ENCODE results near the gene PWP2. TPM values are rescaled to one million over a fixed set of nuclear protein-coding genes. Genes with fewer than 3 reads are reported as not detected.
"Not testable (repeated sequence)": the region's sequence is repeated elsewhere in the genome, so short reads cannot be mapped to it uniquely, and the experiment has no call there.

The PWP2 gene
- 11.4 TPM for polyA plus RNA-seq (2013, experiment 1 of 2; ENCODE audit: insufficient read length)
- 12.3 TPM for polyA plus RNA-seq (2013, experiment 2 of 2; ENCODE audit: insufficient read length)

DNA sequence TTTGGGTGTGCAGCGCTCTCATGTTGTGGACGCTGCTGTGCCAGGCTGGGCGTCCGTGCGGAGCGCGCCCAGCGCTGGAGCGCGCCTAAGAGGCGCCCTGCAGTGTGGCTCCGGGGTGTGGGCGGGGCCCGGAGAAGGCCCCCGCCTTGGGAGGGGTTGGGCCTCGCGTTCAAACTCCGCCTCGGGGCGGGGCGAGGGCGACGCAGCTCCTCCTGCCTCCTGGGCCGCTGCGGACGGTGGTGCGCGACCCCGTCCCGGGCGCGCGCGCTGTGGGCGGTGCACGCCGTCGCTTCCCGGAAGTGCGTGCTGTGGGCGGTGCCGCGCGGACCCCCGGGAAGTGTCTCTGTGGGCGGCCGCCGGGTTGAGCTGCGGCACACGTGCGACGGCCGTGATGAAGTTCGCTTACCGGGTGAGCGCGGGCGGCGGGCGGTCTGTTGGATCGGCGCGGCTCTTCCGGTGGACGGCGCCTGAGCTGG is at the start of gene PWP2:
Gene PWP2 (plus strand): TSS at position 374 of the 476 bp plus-strand sequence. CDS start 18 bp downstream, at position 392.
- not testable (repeated sequence) for DNase-seq

DNA sequence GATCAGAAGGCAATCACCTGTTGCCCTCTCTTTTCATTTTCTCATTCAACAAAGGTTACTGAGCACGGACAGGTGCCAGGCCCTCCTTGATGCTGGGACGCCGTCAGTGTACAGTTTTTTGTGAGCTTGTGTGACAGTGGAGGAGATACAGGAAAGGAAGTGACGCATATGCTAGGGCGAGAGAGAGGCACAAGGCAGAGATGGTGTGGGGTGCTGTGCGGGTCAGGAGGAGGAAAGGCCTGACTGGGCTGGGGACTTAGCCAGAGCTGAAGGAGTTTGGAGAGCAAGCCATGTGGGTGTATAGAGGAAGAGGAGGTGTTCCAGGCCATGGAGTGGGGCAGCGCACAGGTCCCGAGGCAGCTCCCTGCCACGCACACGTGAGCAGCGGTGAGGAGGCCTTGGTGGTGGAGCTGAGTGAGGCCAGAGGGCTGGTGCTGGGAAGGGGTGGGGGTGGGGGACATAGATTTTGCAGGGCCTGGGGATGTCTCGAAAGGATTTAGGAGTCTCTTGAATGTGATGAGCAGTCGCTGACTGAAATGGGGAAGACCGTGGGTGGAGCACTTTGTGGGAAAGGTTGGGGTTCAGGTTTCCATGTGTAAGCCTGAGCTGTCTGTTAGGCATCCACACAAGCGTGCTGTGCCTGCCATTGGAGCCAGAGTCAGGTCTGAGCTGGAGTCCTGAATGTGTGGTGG is 49.1 kb upstream of the PWP2 start:
- no peak for DNase-seq

DNA sequence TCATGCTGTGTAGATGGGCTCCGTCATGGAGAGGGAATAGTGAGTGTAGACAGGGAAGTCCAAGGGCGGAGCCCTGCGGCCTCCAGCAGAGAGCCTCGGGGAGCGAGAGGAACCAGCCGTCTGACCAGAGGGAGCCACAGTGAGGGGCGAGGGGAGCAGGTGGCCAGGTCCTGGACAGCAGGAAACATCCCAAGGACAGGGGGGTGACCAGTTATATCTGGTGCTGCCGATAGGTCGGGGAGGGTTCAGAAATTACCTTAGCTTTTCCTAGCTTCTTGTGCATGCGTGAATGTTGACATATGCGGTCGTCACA is 48.6 kb upstream of the PWP2 start:
- no peak for DNase-seq

DNA sequence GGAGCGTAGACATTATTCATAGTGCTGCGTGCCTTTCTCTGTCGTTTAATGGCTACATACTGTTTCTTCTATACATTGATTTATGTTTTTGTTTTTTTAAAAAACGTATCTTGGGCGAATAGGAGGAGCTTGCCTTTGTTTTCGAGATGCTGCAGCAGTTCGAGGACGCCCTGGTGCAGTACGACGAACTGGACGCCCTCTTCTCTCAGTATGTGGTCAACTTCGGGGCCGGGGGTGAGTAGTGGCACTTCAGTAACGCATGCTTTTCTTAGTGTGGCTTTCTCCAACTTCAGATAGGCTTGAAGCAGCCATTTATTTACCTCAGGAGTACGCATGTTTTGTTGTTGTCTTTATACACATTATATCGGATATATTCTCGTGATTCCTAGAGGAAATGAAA is 48.2 kb upstream of the PWP2 start:
- DNase-seq, result no peak

DNA sequence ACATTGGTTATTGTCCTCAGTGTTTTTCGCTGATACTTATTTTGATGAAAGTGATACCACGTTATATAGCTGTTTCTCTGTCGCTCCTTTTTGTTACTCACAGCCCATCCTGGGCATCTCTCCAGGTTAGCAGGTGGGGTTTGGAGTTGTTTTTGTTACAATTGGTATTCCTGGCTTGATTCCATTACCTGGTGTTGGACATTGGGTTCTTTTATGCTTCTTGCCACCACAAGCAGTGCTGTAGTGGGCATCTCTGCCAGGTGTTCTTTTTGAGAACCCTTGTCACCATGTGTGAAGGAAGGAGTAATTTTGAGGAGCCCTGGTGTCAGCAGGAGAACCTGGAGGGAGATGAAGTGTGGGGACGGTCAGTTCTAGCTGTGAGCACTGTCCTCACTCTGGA is 47.5 kb upstream of the PWP2 start:
- no peak for DNase-seq

DNA sequence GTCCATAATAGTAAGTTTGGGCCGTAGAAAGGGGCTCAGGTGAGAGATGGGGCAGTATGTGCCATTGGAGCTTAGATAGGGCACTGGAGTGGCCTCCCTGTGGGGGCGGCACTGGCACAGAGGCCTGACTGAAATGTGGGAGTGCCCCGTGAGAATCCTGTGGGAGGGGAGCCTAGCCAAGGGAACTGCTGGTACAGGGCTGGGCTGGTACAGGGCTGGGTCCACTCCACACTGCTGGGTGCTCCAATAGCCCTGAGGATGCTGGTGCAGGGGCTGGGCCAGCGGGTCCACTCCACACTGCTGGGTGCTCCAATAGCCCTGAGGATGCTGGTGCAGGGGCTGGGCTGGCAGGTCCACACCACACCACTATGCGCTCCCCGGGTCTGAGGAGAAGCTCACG is 44.8 kb upstream of the PWP2 start:
- DNase-seq, result no peak

DNA sequence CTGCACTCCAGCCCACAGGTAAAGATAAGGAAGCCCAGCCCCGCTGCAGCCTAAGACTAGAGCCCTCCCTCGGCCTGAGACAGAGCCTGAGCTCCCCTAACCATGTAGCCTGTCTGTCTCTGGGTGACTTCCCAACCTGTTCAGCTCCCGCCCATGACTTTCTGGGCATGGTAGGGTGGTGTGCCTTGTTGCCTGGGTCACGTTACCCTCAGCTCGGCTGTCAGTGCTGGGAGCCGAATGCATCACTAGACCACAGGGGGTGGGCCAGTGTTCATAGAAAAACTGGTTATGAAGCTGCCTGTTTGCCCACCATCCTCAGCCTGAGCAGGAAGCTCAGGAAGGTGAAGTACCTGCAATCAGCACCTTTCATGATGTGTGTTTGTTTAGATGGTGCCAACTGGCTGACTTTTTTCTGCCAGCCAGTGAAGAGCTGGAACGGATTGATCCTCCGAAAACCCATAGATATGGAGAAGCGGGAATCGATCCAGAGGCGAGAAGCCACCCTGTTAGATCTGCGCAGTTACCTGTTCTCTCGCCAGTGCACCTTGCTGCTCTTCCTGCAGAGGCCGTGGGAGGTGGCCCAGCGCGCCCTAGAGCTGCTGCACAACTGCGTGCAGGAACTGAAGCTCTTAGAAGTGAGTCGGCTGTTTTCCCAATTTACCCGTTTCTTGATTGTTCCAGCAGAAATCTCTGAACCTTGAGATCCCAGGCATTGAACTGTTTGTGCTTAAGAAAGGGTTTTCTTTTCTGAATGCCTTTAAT is 43.9 kb upstream of the PWP2 start:
- no peak for DNase-seq

DNA sequence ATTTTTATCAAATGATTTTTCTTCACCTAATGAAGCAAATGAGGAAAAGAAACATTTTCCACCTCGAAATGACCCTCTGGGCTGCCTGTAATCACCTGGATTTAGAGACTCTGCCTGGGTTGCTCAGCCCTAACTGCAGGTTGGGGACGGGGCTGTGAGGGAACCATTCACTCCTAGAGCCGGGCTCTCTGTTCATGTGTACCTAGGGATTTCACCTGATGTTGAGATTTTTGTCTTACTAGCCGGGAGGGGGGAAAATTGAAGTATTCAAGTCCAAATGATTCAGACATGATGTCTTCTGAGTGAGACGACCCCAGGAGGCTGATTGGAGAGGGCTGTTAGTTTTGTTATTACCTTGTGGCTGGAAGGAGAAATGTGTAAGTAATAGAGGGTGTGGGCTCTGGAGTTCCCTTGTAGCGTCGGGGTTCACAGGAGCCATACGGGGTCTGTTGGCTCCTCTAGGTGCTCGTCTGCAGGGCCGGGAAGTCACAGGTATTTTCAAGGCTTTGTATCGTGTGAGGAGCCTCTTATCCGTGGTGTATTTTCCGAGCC is 42.3 kb upstream of the PWP2 start:
- DNase-seq, result no peak

DNA sequence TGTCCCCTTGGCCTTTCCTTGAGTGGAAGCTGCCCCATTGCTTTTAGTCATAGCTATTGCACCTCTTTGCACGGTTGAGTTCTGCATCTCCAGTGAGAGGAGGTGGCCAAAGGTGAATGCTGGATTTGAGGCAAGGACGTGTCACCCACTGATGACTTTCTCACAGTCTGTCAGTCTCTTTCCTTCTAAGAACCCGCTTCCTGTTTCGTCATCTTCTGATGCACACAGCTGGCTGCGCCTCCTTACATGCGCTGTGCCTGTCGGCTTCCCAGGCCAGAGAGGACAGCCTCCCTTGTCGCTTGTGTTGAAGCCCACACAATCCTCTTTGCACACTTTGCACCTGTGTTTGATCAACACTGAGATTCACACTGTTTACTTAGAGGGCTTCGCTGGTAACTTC is 41.8 kb upstream of the PWP2 start:
- no peak for DNase-seq

DNA sequence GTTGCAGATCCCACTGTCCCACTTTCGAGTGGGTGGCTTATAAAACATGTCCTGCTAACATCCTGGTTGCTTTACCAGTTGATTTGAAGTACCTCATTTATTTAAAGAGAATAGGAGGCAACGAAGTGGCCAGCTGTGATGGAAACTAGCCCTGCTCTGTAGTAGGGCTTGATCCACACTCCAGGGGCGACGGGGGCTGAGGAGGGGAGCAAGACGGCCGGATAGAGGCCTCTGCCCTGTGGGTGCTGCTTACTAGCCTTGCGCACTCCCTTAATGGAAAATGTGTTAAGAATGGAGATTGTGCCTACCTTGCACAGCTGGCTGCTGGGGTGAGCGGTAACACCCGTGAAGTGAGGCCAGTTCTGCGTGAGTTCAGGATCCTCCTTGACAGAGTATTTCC is 41.1 kb upstream of the PWP2 start:
- DNase-seq, result no peak

DNA sequence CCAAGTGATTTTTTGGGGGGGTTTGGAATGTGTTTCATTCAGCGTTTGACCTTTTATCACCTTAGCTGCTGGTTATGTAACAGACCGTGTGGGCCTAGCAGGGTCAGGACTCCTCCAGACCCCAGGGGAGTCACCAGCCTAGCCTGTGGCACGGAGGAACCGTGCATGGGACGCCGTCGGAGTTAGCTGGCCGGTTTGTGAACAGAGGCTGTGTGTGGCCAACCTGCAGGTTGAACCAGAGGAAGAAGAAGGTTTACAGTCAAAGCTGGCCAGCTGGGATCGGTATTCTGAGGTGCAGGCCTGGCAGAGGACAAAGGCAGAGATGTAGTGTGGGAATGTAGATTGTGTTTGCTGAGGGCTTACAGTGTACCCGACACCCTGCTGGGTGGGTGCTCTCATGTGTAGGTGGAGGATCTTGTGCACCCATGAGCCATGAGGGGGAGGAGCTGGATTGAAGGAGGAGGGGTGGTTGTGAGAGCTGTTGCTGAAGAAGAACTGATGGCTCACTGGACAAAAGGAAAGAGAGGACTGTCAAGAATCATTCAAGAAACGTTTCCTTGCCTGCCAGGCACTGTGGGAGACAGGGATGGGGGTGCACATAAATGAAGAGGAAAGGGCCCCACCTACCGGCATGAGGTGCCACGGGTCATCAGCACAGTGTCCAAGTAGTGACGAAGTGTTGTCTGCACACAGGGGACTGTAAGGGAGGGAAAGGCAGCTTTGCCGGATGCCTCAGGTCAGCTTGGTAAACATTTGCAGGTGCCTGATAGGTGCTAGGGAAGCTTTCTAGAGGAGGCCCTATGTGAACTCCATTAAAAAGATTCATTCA is 40.0 kb upstream of the PWP2 start:
- DNase-seq, result no peak

DNA sequence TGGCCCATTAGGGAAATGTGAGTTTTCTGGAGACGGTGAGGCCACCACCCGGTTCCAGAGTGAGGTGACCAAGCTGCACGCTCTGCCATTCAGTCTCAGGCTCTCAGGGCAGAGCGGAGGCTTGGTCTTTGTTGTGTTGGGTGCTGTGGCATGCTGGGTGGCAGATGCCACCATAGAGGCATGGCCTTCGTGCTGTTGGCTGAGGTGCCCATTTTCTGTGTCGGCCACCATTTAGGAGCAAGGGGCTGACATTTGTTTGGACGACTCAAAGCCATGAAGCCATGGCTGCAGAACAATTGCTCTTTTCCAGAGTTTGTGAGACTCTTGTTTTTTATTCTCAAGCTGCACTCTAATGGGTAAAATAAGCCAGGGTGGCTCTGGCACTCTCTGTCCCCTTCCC is 36.8 kb upstream of the PWP2 start:
- DNase-seq, result no peak

DNA sequence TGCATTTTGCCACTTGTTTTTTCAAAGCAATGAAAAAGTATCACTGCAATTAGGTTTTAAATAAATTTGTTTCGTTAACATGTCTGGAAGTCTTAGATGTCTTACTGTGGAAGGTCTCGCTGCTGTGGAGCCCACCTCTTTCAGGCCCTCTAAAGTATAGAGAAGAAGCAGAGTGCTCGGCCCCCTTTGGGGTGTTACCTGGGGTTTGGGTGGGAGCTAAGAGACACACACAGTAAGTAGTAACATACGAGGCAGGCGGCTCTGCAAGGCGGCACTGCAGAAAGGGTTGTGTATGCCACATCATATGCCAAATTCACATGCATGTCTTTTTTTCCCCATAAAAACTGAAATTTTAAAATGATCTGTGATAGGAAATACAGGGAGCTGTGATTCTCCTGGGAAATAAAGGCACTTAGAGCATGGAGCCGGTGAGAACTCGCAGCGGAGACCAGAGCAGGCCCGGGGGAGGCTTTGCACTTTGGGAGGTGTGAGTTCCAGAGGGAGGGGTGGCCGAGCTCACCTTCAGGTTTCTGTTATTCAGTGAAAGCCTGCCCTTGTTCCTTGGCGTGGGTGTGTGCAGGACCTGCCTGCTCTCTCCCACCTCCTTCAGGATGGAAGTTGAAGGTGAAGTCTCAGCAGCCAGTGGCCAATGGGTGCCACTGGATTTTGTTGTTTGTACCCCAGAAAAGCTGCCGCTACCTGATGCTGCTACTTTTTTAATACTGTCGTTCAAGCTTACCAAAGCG is 35.7 kb upstream of the PWP2 start:
- DNase-seq, result no peak

DNA sequence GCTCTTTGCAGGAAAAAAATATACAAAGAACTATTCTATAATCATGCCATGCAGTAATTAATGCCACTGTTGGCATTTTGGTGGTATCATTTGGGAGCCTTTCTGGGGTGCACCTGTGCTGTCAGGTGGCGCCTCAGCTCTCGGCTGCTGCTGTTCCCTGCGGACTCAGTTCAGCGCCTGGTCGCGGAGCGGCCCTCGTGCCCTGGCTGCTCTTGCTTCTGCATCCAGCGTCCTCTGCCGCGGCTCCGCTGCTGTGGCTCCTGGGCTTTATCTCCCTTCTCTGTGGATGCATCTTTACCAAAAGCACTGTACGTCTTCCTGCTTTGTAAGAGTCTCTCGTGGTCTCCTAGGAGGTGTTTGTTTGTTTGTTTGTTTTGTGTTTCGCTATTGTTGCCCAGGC is 35.1 kb upstream of the PWP2 start:
- DNase-seq, result no peak

DNA sequence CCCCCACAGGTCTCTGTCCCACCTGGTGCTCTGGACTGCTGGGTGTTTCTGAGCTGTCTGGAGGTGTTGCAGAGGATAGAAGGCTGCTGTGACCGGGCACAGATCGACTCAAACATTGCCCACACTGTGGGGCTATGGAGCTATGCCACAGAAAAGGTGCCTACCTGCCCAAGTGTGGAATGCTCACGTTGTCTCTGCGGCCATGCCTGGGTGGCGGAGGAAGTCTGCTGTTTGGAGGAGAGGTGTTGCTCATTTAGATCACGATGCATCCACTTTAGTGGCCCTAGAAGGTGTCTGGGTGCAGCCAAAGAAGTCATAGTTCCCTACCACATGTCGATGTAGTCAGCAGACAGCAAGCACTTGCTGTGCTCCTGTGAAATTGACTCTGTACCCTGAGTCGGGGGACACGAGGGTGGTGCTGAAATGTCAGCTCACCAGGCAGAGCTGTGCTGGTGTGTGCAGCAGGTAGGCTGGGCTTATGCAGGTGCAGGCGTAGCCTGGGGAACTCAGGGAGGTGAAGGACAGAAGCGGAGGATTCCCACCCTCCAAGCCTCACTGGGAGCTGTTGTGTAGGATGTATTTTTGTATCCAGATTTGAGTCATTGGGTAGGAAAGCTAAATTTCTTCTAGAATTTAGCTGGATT is 32.8 kb upstream of the PWP2 start:
- no peak for DNase-seq

DNA sequence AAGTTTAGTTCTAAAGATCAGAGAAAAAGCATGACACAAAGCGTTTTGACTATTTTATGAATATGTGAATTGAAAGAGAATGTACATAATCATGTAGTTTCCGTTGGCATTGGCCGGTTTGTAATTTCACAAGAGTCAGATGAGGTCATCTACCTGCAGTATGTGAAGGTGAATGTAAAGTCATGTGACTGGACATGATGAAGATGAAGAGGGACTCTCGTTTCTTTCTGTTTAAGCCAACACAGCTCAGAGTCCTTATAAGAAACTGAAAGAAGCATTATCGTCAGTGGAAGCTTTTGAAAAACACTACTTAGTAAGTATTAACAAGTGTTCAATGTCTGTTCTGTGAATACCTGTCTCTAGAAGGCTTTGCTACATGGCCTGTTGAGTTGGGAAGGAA is 30.9 kb upstream of the PWP2 start:
- no peak for DNase-seq

DNA sequence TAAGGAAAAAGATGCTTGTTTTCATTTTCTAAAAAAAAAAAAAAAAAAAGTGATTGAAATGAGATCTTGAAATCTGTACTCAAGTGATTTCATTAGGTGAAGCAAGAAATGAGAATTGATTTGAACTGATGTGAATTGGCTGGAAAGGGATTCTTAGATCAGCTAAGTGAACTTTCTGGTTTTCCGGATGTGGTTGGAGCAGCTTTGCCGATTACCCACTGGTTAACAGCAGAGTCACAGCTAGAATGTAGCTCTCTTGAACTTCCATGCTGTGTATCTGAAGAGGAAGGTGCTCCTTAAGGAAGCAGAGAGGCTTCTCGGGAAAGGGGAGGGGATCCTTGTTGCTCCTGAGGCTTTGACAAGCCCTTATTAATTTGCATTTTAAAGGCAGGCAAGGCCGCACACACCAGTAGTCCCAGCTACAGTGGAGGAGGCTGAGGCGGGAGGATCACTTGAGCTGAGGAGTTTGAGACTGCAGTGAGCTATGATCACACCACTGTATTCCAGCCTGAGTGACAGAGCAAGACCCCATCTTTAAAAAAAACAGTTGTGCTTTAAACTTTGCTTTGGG is 28.7 kb upstream of the PWP2 start:
- no peak for DNase-seq

DNA sequence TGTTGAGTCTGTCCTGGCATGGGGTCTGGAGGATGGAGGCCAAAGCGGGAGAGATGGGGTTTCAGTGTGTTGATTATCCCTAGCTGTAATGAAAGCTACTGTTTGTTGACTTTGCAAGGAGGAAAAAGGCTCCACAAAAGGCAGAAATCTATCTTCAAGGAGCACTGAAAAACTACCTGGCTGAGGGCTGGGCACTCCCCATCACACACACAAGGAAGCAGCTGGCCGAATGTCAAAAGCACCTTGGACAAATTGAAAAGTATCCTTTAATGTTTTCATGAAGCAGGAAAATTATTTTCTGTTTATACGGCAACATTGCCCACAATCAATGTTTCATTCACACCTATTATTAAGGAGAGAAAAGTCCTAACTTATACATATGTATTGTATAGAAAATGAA is 27.8 kb upstream of the PWP2 start:
- no peak for DNase-seq

DNA sequence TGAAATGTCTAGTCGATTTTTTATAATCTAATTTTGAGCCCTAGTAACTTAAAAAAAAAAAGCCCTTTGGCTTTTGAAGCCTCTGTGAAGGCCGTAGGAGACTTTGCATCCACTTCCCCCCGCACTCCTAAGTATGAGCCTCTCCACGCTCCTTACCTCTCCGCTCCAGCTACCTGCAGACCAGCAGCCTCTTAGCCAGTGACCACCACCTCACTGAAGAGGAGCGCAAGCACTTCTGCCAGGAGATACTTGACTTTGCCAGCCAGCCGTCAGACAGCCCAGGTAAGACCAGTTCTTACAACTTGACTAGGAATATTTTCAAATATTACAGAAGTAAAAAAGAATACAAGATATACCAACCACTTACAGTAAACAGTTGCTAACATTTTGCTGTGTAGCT is 27.4 kb upstream of the PWP2 start:
- DNase-seq, result no peak

DNA sequence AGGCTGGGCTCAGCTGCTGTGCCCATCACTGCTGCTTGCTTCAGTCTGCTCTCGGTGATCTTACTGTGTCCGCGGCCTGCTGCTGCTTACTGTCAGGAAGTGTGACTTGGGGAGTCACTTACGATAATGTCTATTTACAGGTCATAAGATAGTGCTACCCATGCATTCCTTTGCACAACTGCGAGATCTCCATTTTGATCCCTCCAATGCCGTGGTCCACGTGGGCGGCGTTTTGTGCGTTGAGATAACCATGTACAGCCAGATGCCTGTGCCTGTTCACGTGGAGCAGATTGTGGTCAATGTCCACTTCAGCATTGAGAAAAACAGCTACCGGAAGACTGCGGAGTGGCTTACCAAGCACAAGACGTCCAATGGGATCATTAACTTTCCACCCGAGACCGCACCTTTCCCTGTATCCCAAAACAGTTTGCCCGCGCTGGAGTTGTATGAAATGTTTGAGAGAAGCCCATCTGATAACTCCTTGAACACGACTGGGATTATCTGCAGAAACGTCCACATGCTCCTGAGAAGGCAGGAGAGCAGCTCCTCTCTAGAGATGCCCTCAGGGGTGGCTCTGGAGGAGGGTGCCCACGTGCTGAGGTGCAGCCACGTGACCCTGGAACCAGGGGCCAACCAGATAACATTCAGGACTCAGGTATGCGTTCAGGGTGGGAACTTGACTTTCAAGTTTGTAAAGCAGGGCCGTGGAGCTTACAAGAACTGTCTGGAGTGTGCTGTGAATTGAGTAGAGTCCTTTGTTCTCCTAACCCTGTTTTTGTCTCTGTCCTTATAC is 24.4 kb upstream of the PWP2 start:
- no peak for DNase-seq
